ENCODE data around the gene AGK.

Gene AGK

GRCh38 chr7:141704741-141705140 lies 153.5 kb downstream of the AGK start:
- no peak for DNase-seq (ENCODE audit: low read depth)

All from HS-5 (cell line).